Thyroid gland (tissue), 4 donors: ENCODE measurements around the gene CDX1. TPM values are rescaled to one million over a fixed set of nuclear protein-coding genes. Genes with fewer than 3 reads are reported as not detected.

Source experiments
- DNase-seq, 2 donors: peaks; one replicate each; pipeline ENCODE4 v3.0.0-alpha.2; 2019
- H3K27ac ChIP-seq, 3 donors: fragments of 200-600 bp; sonication (generic); 1 replicate in 2 of 3; 2 replicates in 1 of 3; pipeline ENCODE4 v1.5.1; 2016 to 2019; ENCODE audit warnings: mild to moderate bottlenecking in 1 of 3, moderate library complexity in 1 of 3
- H3K27me3 ChIP-seq: fragments of 200-600 bp; sonication (generic); one replicate; pipeline ENCODE4 v1.5.1; 2019
- H3K36me3 ChIP-seq, 2 donors: fragments of 200-600 bp; sonication (generic); one replicate each; pipeline ENCODE4 v1.5.1; 2016 to 2019
- H3K4me1 ChIP-seq, 2 donors: fragments of 200-600 bp; sonication (generic); one replicate each; pipeline ENCODE4 v1.5.1; 2017 to 2019
- H3K4me3 ChIP-seq, 3 donors: fragments of 200-600 bp; sonication (generic); replicated peaks in 1 of 3; 1 replicate in 2 of 3; 2 replicates in 1 of 3; pipeline ENCODE4 v1.5.1; 2016; ENCODE audit warnings: mild to moderate bottlenecking in 1 of 3
- H3K9me3 ChIP-seq: fragments of 200-600 bp; sonication (generic); one replicate; pipeline ENCODE4 v1.5.1; 2017
- CTCF ChIP-seq, 6 experiments: fragments of 200-600 bp in 3 of 6; fragments of 450-650 bp in 3 of 6; sonication (generic) in 3 of 6; IDR thresholded peaks; one replicate each; pipeline ENCODE4 v1.5.1; 2016 to 2019; ENCODE audit warnings: antibody characterized with exemption in 6 of 6, mild to moderate bottlenecking in 2 of 6, inconsistent platforms in 1 of 6, moderate library complexity in 1 of 6
- POLR2A ChIP-seq, 2 donors: fragments of 450-650 bp; IDR thresholded peaks; one replicate each; pipeline ENCODE4 v1.6.1; 2017; ENCODE audit warnings: antibody characterized with exemption in 2 of 2, mild to moderate bottlenecking in 2 of 2, moderate library complexity in 1 of 2
- WGBS, 2 donors: methylation state at CpG; one replicate each; pipeline ENCODE4 v1.1.5; 2017; 5-methylcytosine and 5-hydroxymethylcytosine counted together
- intact Hi-C: fragments of 100-400 bp; cut with DNase I; formaldehyde crosslinking; loops from one replicate; pipeline ENCODE4 v1.15.1; 2023
- total RNA-seq, 4 donors: library from RNA; depleted of rRNA; stranded (reverse); fragments of >200 nt; gene quantifications; one replicate each; pipeline ENCODE4 v1.2.3, GENCODE V29; 2016

The CDX1 gene
- total RNA-seq, 4 donors from 2014 or later, result not detected

GRCh38 chr5:150203832-150204589, 37.4 kb downstream of the CDX1 start:
- Histone ChIP-seq H3K9me3 (no peaks in the 10 kb centered on the region), H3K4me1 (peaks cover 0 to 3% of the 10 kb centered on the region in 2 donors), H3K36me3 (no peaks in the 10 kb centered on the region), H3K27ac (no peak overlapping the region), H3K27me3 (no peaks in the 10 kb centered on the region), H3K4me3 (no peak overlapping the region)
- 88 to 93% methylated on average over 11 of the region's 12 CpGs for WGBS, 2 donors
- TF ChIP-seq CTCF (IDR thresholded peaks at IDR 0.05) (no peak), POLR2A (IDR thresholded peaks at IDR 0.05) (no peak)
- intact Hi-C loops, result no loop called here
- DNase-seq, result no peak

- TF ChIP-seq CTCF (IDR thresholded peaks at IDR 0.05), result no peak
- Histone ChIP-seq H3K27ac (no peak overlapping the region), H3K36me3 (no peaks in the 10 kb centered on the region), H3K27me3 (no peaks in the 10 kb centered on the region), H3K4me1 (peaks cover 0 to 8% of the 10 kb centered on the region in 2 donors), H3K9me3 (no peaks in the 10 kb centered on the region), H3K4me3 (no peak overlapping the region)
- DNase-seq, result no peak
- 85% methylated on average over 5 to 10 of the region's 13 CpGs for WGBS, 2 donors
- intact Hi-C loops, result no loop called here
These were observed 38.0 kb downstream of the CDX1 start for GRCh38 chr5:150204590-150204960.

GRCh38 chr5:150206098-150206778, 39.7 kb downstream of the CDX1 start:
- 74 to 82% methylated on average over 5 to 6 of the region's 6 CpGs for WGBS, 2 donors
- no peaks in the 10 kb centered on the region for H3K27me3 ChIP-seq
- H3K27ac ChIP-seq, result no peak overlapping the region
- TF ChIP-seq POLR2A (IDR thresholded peaks at IDR 0.05), result no peak
- no peak for TF ChIP-seq CTCF (IDR thresholded peaks at IDR 0.05)
- H3K36me3 ChIP-seq, result no peaks in the 10 kb centered on the region
- DNase-seq, result no peak
- no peak overlapping the region for H3K4me3 ChIP-seq
- peaks cover 0 to 8% of the 10 kb centered on the region in 2 donors for H3K4me1 ChIP-seq
- intact Hi-C loops, result no loop called here
- H3K9me3 ChIP-seq, result no peaks in the 10 kb centered on the region

GRCh38 chr5:150206779-150207115, 40.2 kb downstream of the CDX1 start:
- WGBS, 2 donors, result 80 to 87% methylated on average over 6 of the region's 6 CpGs
- Histone ChIP-seq H3K27me3 (no peaks in the 10 kb centered on the region), H3K4me3 (no peak overlapping the region), H3K4me1 (peaks cover 0 to 8% of the 10 kb centered on the region in 2 donors), H3K27ac (no peak overlapping the region), H3K9me3 (no peaks in the 10 kb centered on the region), H3K36me3 (no peaks in the 10 kb centered on the region)
- no peak for DNase-seq
- TF ChIP-seq CTCF (IDR thresholded peaks at IDR 0.05), result no peak
- TF ChIP-seq POLR2A (IDR thresholded peaks at IDR 0.05), result no peak
- intact Hi-C loops, result no loop called here
